Stimulated activated naive CD8-positive, alpha-beta T cell treated with anti-CD3 and anti-CD28 coated beads, Interleukin-15, Interleukin-2, amounts not matched to agents 100 ng/mL and 50 ng/mL, for 24 hours (primary cell): ENCODE results near the gene KCNN3.
"Not testable (repeated sequence)": the region's sequence is repeated elsewhere in the genome, so short reads cannot be mapped to it uniquely, and the experiment has no call there.

Experiments used
- H3K27ac Mint-ChIP-seq: one replicate; pipeline ENCODE4 v1.8.0; 2021; ENCODE audit warnings: mild to moderate bottlenecking, mixed read lengths
- H3K27me3 Mint-ChIP-seq: one replicate; pipeline ENCODE4 v1.8.0; 2021; ENCODE audit warnings: mixed read lengths
- H3K36me3 Mint-ChIP-seq: one replicate; pipeline ENCODE4 v1.8.0; 2021; ENCODE audit warnings: low read depth, mixed read lengths
- H3K4me1 Mint-ChIP-seq: one replicate; pipeline ENCODE4 v1.8.0; 2021; ENCODE audit warnings: low read depth, mixed read lengths
- H3K4me3 Mint-ChIP-seq: one replicate; pipeline ENCODE4 v1.8.0; 2021; ENCODE audit warnings: mild to moderate bottlenecking, mixed read lengths
- H3K9me3 Mint-ChIP-seq: one replicate; pipeline ENCODE4 v1.8.0; 2021; ENCODE audit warnings: mixed read lengths

KCNN3 gene

GRCh38 chr1:154870115-154870571 lies at the start of gene KCNN3:
Gene KCNN3 (minus strand): TSS chr1:154870281. CDS start chr1:154869964, 317 bp downstream.
- Mint-ChIP-seq H3K4me3 (no peak within 1 kb of the TSS), H3K9me3 (no peaks in the 10 kb centered on the region), H3K36me3 (no peaks in the 10 kb centered on the region), H3K27me3 (peaks cover 41% of the 10 kb centered on the region), H3K4me1 (peaks cover 51% of the 10 kb centered on the region), H3K27ac (no peak within 1 kb of the TSS)

- no peaks in the 10 kb centered on the region for H3K9me3 Mint-ChIP-seq
- no peak overlapping the region for H3K4me3 Mint-ChIP-seq
- peaks cover 15% of the 10 kb centered on the region for H3K36me3 Mint-ChIP-seq
- no peaks in the 10 kb centered on the region for H3K27me3 Mint-ChIP-seq
- no peaks in the 10 kb centered on the region for H3K4me1 Mint-ChIP-seq
- H3K27ac Mint-ChIP-seq: no peak overlapping the region
Observed at GRCh38 chr1:154913273-154913672, 43.2 kb upstream of the KCNN3 start.

- Mint-ChIP-seq H3K27me3 (no peaks in the 10 kb centered on the region), H3K36me3 (peaks cover 15% of the 10 kb centered on the region), H3K9me3 (no peaks in the 10 kb centered on the region), H3K4me3 (no peak overlapping the region), H3K27ac (no peak overlapping the region), H3K4me1 (no peaks in the 10 kb centered on the region)
Observed at GRCh38 chr1:154912755-154913154, 42.7 kb upstream of the KCNN3 start.

GRCh38 chr1:154911691-154912550 lies 41.8 kb upstream of the KCNN3 start:
- H3K9me3 Mint-ChIP-seq: no peaks in the 10 kb centered on the region
- no peaks in the 10 kb centered on the region for H3K27me3 Mint-ChIP-seq
- no peak overlapping the region for H3K27ac Mint-ChIP-seq
- H3K36me3 Mint-ChIP-seq: peaks cover 13% of the 10 kb centered on the region
- no peak overlapping the region for H3K4me3 Mint-ChIP-seq
- no peaks in the 10 kb centered on the region for H3K4me1 Mint-ChIP-seq

GRCh38 chr1:154910851-154911250 lies 40.8 kb upstream of the KCNN3 start:
- H3K4me3 Mint-ChIP-seq: no peak overlapping the region
- no peaks in the 10 kb centered on the region for H3K9me3 Mint-ChIP-seq

GRCh38 chr1:154908937-154909336 lies 38.9 kb upstream of the KCNN3 start:
- no peak overlapping the region for H3K27ac Mint-ChIP-seq
- H3K27me3 Mint-ChIP-seq: no peaks in the 10 kb centered on the region
- H3K4me3 Mint-ChIP-seq: no peak overlapping the region
- no peaks in the 10 kb centered on the region for H3K36me3 Mint-ChIP-seq
- H3K9me3 Mint-ChIP-seq: no peaks in the 10 kb centered on the region
- no peaks in the 10 kb centered on the region for H3K4me1 Mint-ChIP-seq

More at GRCh38 chr1:154910851-154911250, 40.8 kb upstream of the KCNN3 start:
- Mint-ChIP-seq H3K27me3 (no peaks in the 10 kb centered on the region), H3K4me1 (no peaks in the 10 kb centered on the region), H3K36me3 (peaks cover 4% of the 10 kb centered on the region), H3K27ac (no peak overlapping the region)

GRCh38 chr1:154908129-154908528 lies 38.0 kb upstream of the KCNN3 start:
- not testable (repeated sequence) for H3K9me3 Mint-ChIP-seq, H3K4me1 Mint-ChIP-seq, H3K27me3 Mint-ChIP-seq, H3K36me3 Mint-ChIP-seq, H3K27ac Mint-ChIP-seq, H3K4me3 Mint-ChIP-seq

- H3K36me3 Mint-ChIP-seq: no peaks in the 10 kb centered on the region
- H3K9me3 Mint-ChIP-seq: no peaks in the 10 kb centered on the region
- no peaks in the 10 kb centered on the region for H3K27me3 Mint-ChIP-seq
- H3K27ac Mint-ChIP-seq: no peak overlapping the region
- no peaks in the 10 kb centered on the region for H3K4me1 Mint-ChIP-seq
- no peak overlapping the region for H3K4me3 Mint-ChIP-seq
Observed at GRCh38 chr1:154906621-154907081, 36.6 kb upstream of the KCNN3 start.

GRCh38 chr1:154902938-154903566 lies 33.0 kb upstream of the KCNN3 start:
- Mint-ChIP-seq H3K9me3 (no peaks in the 10 kb centered on the region), H3K36me3 (no peaks in the 10 kb centered on the region)

GRCh38 chr1:154901591-154901990 lies 31.5 kb upstream of the KCNN3 start:
- no peak overlapping the region for H3K27ac Mint-ChIP-seq

More at GRCh38 chr1:154902938-154903566, 33.0 kb upstream of the KCNN3 start:
- no peaks in the 10 kb centered on the region for H3K27me3 Mint-ChIP-seq
- no peaks in the 10 kb centered on the region for H3K4me1 Mint-ChIP-seq
- H3K27ac Mint-ChIP-seq: no peak overlapping the region
- H3K4me3 Mint-ChIP-seq: no peak overlapping the region

GRCh38 chr1:154899041-154899440 lies 29.0 kb upstream of the KCNN3 start:
- no peaks in the 10 kb centered on the region for H3K36me3 Mint-ChIP-seq
- H3K27me3 Mint-ChIP-seq: no peaks in the 10 kb centered on the region
- H3K27ac Mint-ChIP-seq: no peak overlapping the region
- no peaks in the 10 kb centered on the region for H3K9me3 Mint-ChIP-seq
- H3K4me1 Mint-ChIP-seq: no peaks in the 10 kb centered on the region
- no peak overlapping the region for H3K4me3 Mint-ChIP-seq

More at GRCh38 chr1:154901591-154901990, 31.5 kb upstream of the KCNN3 start:
- Mint-ChIP-seq H3K36me3 (no peaks in the 10 kb centered on the region), H3K4me3 (no peak overlapping the region), H3K9me3 (no peaks in the 10 kb centered on the region), H3K4me1 (no peaks in the 10 kb centered on the region), H3K27me3 (no peaks in the 10 kb centered on the region)

GRCh38 chr1:154896771-154897286 lies 26.7 kb upstream of the KCNN3 start:
- H3K36me3 Mint-ChIP-seq: no peaks in the 10 kb centered on the region
- no peaks in the 10 kb centered on the region for H3K4me1 Mint-ChIP-seq
- no peak overlapping the region for H3K4me3 Mint-ChIP-seq

GRCh38 chr1:154895798-154896197 lies 25.7 kb upstream of the KCNN3 start:
- no peaks in the 10 kb centered on the region for H3K36me3 Mint-ChIP-seq
- no peak overlapping the region for H3K4me3 Mint-ChIP-seq

More at GRCh38 chr1:154896771-154897286, 26.7 kb upstream of the KCNN3 start:
- H3K27me3 Mint-ChIP-seq: no peaks in the 10 kb centered on the region
- H3K9me3 Mint-ChIP-seq: no peaks in the 10 kb centered on the region
- H3K27ac Mint-ChIP-seq: no peak overlapping the region

GRCh38 chr1:154891452-154891851 lies 21.4 kb upstream of the KCNN3 start:
- Mint-ChIP-seq H3K9me3 (no peaks in the 10 kb centered on the region), H3K27me3 (no peaks in the 10 kb centered on the region), H3K4me3 (no peak overlapping the region)

More at GRCh38 chr1:154895798-154896197, 25.7 kb upstream of the KCNN3 start:
- H3K9me3 Mint-ChIP-seq: no peaks in the 10 kb centered on the region
- no peaks in the 10 kb centered on the region for H3K27me3 Mint-ChIP-seq
- no peak overlapping the region for H3K27ac Mint-ChIP-seq
- no peaks in the 10 kb centered on the region for H3K4me1 Mint-ChIP-seq

GRCh38 chr1:154888757-154889156 lies 18.7 kb upstream of the KCNN3 start:
- H3K4me3 Mint-ChIP-seq: no peak overlapping the region
- H3K4me1 Mint-ChIP-seq: peaks cover 6% of the 10 kb centered on the region
- no peak overlapping the region for H3K27ac Mint-ChIP-seq
- H3K27me3 Mint-ChIP-seq: no peaks in the 10 kb centered on the region
- H3K9me3 Mint-ChIP-seq: no peaks in the 10 kb centered on the region
- no peaks in the 10 kb centered on the region for H3K36me3 Mint-ChIP-seq

More at GRCh38 chr1:154891452-154891851, 21.4 kb upstream of the KCNN3 start:
- H3K4me1 Mint-ChIP-seq: peaks cover under 1% of the 10 kb centered on the region
- H3K36me3 Mint-ChIP-seq: no peaks in the 10 kb centered on the region
- no peak overlapping the region for H3K27ac Mint-ChIP-seq
